ENCODE data around the gene C11orf68.

C11orf68 gene

DNA sequence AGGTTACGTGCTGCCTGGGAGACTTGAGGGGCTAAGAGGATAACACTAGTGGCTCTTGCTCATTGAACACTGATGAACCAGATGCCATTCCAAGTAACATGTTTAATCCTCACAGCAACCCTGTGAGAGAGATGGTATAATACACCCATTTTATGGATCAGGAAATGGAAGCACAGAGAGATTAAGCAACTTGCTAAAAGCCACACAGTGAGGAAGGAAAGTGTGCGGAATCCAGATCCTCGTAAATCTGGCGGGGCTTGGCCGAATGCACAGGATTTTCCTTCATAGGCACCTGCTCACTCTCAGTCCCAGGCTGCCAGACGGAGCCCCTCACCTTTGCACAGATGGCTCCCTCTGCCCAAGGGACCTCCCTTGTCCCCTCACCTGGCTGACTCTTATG, 11.0 kb downstream of the C11orf68 start:
- H3K4me3 ChIP-seq (ENCODE audit: low read depth, low read length): no peak overlapping the region
- ChIA-PET POLR2A (no interaction called here), CTCF (interaction anchor here (11.8 kb wide), 1 partner anchor 21 kb away, joined by 189 read pairs; the partner anchor contains the start of genes CCDC85B and FIBP)
- no peak for TF ChIP-seq BCL11A (tag by site-specific recombination; IDR thresholded peaks at IDR 0.05; ENCODE audit: low read depth)
- no peak for TF ChIP-seq ZNF239 (tag by site-specific recombination; IDR thresholded peaks at IDR 0.05)
- no peak for TF ChIP-seq ZNF202 (tag by site-specific recombination; IDR thresholded peaks at IDR 0.05; ENCODE audit: borderline replicate concordance)
- TF ChIP-seq IKZF3 (tag by site-specific recombination; IDR thresholded peaks at IDR 0.05): no peak
- TF ChIP-seq MEIS1 (CRISPR knock-in tag; IDR thresholded peaks at IDR 0.05; ENCODE audit: borderline replicate concordance): no peak
- TF ChIP-seq ZNF324 (tag by site-specific recombination; IDR thresholded peaks at IDR 0.05): no peak
- no peak for TF ChIP-seq ZNF701 (tag by site-specific recombination; IDR thresholded peaks at IDR 0.05)
- no peak overlapping the region for H3K27ac ChIP-seq (ENCODE audit: extremely low read depth, low read depth, low read length)
- H3K9me3 ChIP-seq (ENCODE audit: control insufficient read depth, insufficient read depth, low read depth, low read length): no peaks in the 10 kb centered on the region
- H3K4me1 ChIP-seq (ENCODE audit: control insufficient read depth, insufficient read depth, low read length): no peaks in the 10 kb centered on the region; the same call in 1 of the 2 replicates
- no peaks in the 10 kb centered on the region for H3K36me3 ChIP-seq (ENCODE audit: control insufficient read depth in 2 of 2, insufficient read depth in 1 of 2, low read length in 2 of 2)

DNA sequence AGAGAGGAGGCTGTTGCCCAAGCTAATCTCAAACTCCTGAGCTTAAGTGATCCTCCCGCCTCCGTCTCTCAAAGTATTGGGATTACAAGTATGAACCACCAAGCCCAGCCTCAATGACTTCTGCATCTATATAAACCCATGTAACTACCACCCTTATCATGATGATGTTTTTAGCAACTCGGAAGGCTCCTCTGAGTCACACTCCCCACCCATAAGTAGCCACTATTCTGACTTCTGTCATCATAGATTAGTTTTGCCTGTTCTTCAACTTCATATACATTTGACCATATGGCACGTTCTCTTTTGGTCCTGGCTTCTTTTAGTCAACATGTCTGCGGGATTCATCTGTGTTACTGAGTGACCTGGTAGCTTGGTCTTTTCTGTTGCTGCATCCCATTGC, 12.3 kb downstream of the C11orf68 start:
- ChIA-PET POLR2A (interaction anchor here (0.7 to 1.2 kb wide), 2 partner anchors 16 to 18 kb away, joined by 3 read pairs; partner anchors contain the start of genes CCDC85B and FIBP), CTCF (interaction anchor here (0.8 to 11.8 kb wide), 5 partner anchors 9 to 47 kb away, joined by 4 to 189 read pairs (median 5); partner anchors contain the start of genes CCDC85B, FIBP and MUS81)
- H3K27ac ChIP-seq (ENCODE audit: extremely low read depth, low read depth, low read length): no peak overlapping the region
- H3K4me1 ChIP-seq (ENCODE audit: control insufficient read depth, insufficient read depth, low read length): no peaks in the 10 kb centered on the region
- TF ChIP-seq, protein P1, sequence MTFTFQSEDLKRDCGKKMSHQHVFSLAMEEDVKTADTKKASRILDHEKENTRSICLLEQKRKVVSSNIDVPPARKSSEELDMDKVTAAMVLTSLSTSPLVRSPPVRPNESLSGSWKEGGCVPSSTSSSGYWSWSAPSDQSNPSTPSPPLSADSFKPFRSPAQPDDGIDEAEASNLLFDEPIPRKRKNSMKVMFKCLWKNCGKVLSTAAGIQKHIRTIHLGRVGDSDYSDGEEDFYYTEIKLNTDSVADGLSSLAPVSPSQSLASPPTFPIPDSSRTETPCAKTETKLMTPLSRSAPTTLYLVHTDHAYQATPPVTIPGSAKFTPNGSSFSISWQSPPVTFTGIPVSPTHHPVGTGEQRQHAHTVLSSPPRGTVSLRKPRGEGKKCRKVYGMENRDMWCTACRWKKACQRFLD (tag by site-specific recombination; IDR thresholded peaks at IDR 0.05): no peak
- TF ChIP-seq ZNF274 (IDR thresholded peaks at IDR 0.05; ENCODE audit: low read length) (no peak), ZNF274 (tag by site-specific recombination; IDR thresholded peaks at IDR 0.05; ENCODE audit: borderline replicate concordance) (no peak), ZNF175 (tag by site-specific recombination; IDR thresholded peaks at IDR 0.05) (no peak), PRDM1 (tag by site-specific recombination; IDR thresholded peaks at IDR 0.05) (no peak), ZNF645 (tag by site-specific recombination; IDR thresholded peaks at IDR 0.05) (no peak), ZNF76 (tag by site-specific recombination; IDR thresholded peaks at IDR 0.05; ENCODE audit: borderline replicate concordance, low read depth) (no peak), ZNF138 (tag by site-specific recombination; IDR thresholded peaks at IDR 0.05; ENCODE audit: borderline replicate concordance) (no peak), ZXDB (tag by site-specific recombination; IDR thresholded peaks at IDR 0.05) (no peak), ZNF555 (tag by site-specific recombination; conservative IDR thresholded peaks at IDR 0.05) (no peak), ZSCAN23 (tag by site-specific recombination; IDR thresholded peaks at IDR 0.05) (no peak), ZNF548 (tag by site-specific recombination; IDR thresholded peaks at IDR 0.05) (no peak), ZNF701 (tag by site-specific recombination; IDR thresholded peaks at IDR 0.05) (no peak), ELK4 (IDR thresholded peaks at IDR 0.05; ENCODE audit: borderline replicate concordance, low read depth, low read length) (no peak)
- TF ChIP-seq, protein P2, sequence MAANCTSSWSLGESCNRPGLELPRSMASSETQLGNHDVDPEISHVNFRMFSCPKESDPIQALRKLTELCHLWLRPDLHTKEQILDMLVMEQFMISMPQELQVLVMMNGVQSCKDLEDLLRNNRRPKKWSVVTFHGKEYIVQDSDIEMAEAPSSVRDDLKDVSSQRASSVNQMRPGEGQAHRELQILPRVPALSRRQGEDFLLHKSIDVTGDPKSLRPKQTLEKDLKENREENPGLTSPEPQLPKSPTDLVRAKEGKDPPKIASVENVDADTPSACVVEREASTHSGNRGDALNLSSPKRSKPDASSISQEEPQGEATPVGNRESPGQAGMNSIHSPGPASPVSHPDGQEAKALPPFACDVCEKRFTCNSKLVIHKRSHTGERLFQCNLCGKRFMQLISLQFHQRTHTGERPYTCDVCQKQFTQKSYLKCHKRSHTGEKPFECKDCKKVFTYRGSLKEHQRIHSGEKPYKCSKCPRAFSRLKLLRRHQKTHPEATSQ (tag by site-specific recombination; IDR thresholded peaks at IDR 0.05): no peak
- TF ChIP-seq, protein P3, sequence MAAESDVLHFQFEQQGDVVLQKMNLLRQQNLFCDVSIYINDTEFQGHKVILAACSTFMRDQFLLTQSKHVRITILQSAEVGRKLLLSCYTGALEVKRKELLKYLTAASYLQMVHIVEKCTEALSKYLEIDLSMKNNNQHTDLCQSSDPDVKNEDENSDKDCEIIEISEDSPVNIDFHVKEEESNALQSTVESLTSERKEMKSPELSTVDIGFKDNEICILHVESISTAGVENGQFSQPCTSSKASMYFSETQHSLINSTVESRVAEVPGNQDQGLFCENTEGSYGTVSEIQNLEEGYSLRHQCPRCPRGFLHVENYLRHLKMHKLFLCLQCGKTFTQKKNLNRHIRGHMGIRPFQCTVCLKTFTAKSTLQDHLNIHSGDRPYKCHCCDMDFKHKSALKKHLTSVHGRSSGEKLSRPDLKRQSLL (tag by site-specific recombination; IDR thresholded peaks at IDR 0.05): no peak
- TF ChIP-seq, protein P4, sequence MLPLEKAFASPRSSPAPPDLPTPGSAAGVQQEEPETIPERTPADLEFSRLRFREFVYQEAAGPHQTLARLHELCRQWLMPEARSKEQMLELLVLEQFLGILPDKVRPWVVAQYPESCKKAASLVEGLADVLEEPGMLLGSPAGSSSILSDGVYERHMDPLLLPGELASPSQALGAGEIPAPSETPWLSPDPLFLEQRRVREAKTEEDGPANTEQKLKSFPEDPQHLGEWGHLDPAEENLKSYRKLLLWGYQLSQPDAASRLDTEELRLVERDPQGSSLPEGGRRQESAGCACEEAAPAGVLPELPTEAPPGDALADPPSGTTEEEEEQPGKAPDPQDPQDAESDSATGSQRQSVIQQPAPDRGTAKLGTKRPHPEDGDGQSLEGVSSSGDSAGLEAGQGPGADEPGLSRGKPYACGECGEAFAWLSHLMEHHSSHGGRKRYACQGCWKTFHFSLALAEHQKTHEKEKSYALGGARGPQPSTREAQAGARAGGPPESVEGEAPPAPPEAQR (tag by site-specific recombination; IDR thresholded peaks at IDR 0.05): no peak
- no peak overlapping the region for H3K4me3 ChIP-seq (ENCODE audit: low read depth, low read length)
- H3K36me3 ChIP-seq (ENCODE audit: control insufficient read depth in 2 of 2, insufficient read depth in 1 of 2, low read length in 2 of 2): no peaks in the 10 kb centered on the region
- no peaks in the 10 kb centered on the region for H3K9me3 ChIP-seq (ENCODE audit: control insufficient read depth, insufficient read depth, low read depth, low read length)

Measured in HEK293 (cell line).